Neural cell (in vitro differentiated cells): ENCODE data around the gene C11orf68. TPM values are rescaled to one million over a fixed set of nuclear protein-coding genes. Genes with fewer than 3 reads are reported as not detected.
A peak's percentile ranks its signal among the peaks of the same experiment; 100 is the strongest.

Experiments
- H2AFZ ChIP-seq: fragments of 200-600, 300-800 bp; sonication (generic), shearing (Covaris generic); 2 replicates; pipeline ENCODE4 v1.6.0; 2014; ENCODE audit warnings: low read depth, mild to moderate bottlenecking, antibody characterized with exemption, low read length, moderate library complexity
- H3F3A ChIP-seq: fragments of 200-600 bp; shearing (Covaris generic); 2 replicates; pipeline ENCODE4 v1.6.1; 2016; ENCODE audit warnings: mild to moderate bottlenecking, moderate library complexity, mixed read lengths, antibody characterized with exemption, low read length; ENCODE audit not compliant: insufficient read depth, poor library complexity, severe bottlenecking
- H3K27ac ChIP-seq: fragments of 200-600, 300-800 bp; sonication (generic), shearing (Covaris generic); 2 replicates; pipeline ENCODE4 v1.5.1; 2014; ENCODE audit warnings: mild to moderate bottlenecking, low read length, moderate library complexity
- H3K27me3 ChIP-seq: fragments of 300-800, 200-600 bp; sonication (generic), shearing (Covaris generic); 2 replicates; pipeline ENCODE4 v1.6.0; 2014; ENCODE audit warnings: mild to moderate bottlenecking, low read depth, low read length, moderate library complexity; ENCODE audit not compliant: insufficient read depth
- H3K36me3 ChIP-seq: fragments of 300-800, 200-600 bp; sonication (generic), shearing (Covaris generic); 2 replicates; pipeline ENCODE4 v1.5.1; 2014; ENCODE audit warnings: mild to moderate bottlenecking, antibody characterized with exemption, low read length, moderate library complexity; ENCODE audit not compliant: insufficient read depth
- H3K4me2 ChIP-seq: fragments of 300-800, 200-600 bp; sonication (generic), shearing (Covaris generic); 2 replicates; pipeline ENCODE4 v1.6.0; 2014; ENCODE audit warnings: mild to moderate bottlenecking, low read length
- H3K4me3 ChIP-seq: fragments of 300-800, 200-600 bp; sonication (generic), shearing (Covaris generic); 2 replicates; pipeline ENCODE4 v1.5.1; 2014; ENCODE audit warnings: mild to moderate bottlenecking, low read length, moderate library complexity
- H3K79me2 ChIP-seq: fragments of 200-600 bp; shearing (Covaris generic); replicated peaks from 2 replicates; pipeline ENCODE4 v1.6.0; 2014; ENCODE audit warnings: mild to moderate bottlenecking, low read length, moderate library complexity; ENCODE audit not compliant: insufficient read depth
- H3K9ac ChIP-seq: fragments of 300-800, 200-600 bp; sonication (generic), shearing (Covaris generic); 2 replicates; pipeline ENCODE4 v1.6.1; 2016; ENCODE audit warnings: mild to moderate bottlenecking, low read length, mixed read lengths
- H3K9me2 ChIP-seq: fragments of 200-600 bp; shearing (Covaris generic); 2 replicates; pipeline ENCODE4 v1.6.1; 2016; ENCODE audit warnings: mild to moderate bottlenecking, low read length, mixed read lengths; ENCODE audit not compliant: insufficient read depth
- H3K9me3 ChIP-seq: fragments of 200-600, 300-800 bp; sonication (generic), shearing (Covaris generic); 2 replicates; pipeline ENCODE4 v1.6.1; 2016; ENCODE audit warnings: mild to moderate bottlenecking, mixed run types, low read length, moderate library complexity, mixed read lengths
- H4K20me1 ChIP-seq: fragments of 200-600 bp; shearing (Covaris generic); 2 replicates; pipeline ENCODE4 v1.6.1; 2016; ENCODE audit warnings: mild to moderate bottlenecking, mixed run types; ENCODE audit not compliant: insufficient read depth
- EP300 ChIP-seq: fragments of 450-650 bp; conservative IDR thresholded peaks from 2 replicates; pipeline ENCODE4 v1.6.1; 2014; ENCODE audit warnings: antibody characterized with exemption, mild to moderate bottlenecking, moderate library complexity; ENCODE audit not compliant: poor library complexity, severe bottlenecking
- EZH2 ChIP-seq: fragments of 200-600, 300-800 bp; shearing (Covaris generic), sonication (generic); IDR thresholded peaks from 2 replicates; pipeline ENCODE4 v1.6.1; 2014; ENCODE audit warnings: antibody characterized with exemption, low read length, borderline replicate concordance, mild to moderate bottlenecking; ENCODE audit not compliant: insufficient read depth, poor library complexity, severe bottlenecking
- MXI1 ChIP-seq: fragments of 450-650 bp; conservative IDR thresholded peaks from 2 replicates; pipeline ENCODE4 v1.6.1; 2014; ENCODE audit warnings: antibody characterized with exemption, mild to moderate bottlenecking; ENCODE audit not compliant: poor library complexity, severe bottlenecking
- POLR2AphosphoS5 ChIP-seq: IDR thresholded peaks from 2 replicates; pipeline ENCODE4 v1.6.1; 2012
- RAD21 ChIP-seq: fragments of 450-650 bp; conservative IDR thresholded peaks from 2 replicates; pipeline ENCODE4 v1.6.1; 2014; ENCODE audit warnings: antibody characterized with exemption, mild to moderate bottlenecking, moderate library complexity
- SMC3 ChIP-seq: fragments of 450-650 bp; conservative IDR thresholded peaks from 2 replicates; pipeline ENCODE4 v1.6.1; 2014; ENCODE audit warnings: antibody characterized with exemption, mild to moderate bottlenecking, moderate library complexity; ENCODE audit not compliant: poor library complexity
- TAF1 ChIP-seq: IDR thresholded peaks from 2 replicates; pipeline ENCODE4 v1.6.1; 2012; ENCODE audit warnings: low read depth
- polyA plus RNA-seq: library from polyadenylated mRNA; depleted of rRNA; stranded (reverse); fragments of >200 nt; gene quantifications from 2 replicates; pipeline ENCODE4 v1.2.3, GENCODE V29; 2014
- TF ChIP-seq, protein P1 (sequence below): fragments of 450-650 bp; IDR thresholded peaks from 2 replicates; pipeline ENCODE4 v1.5.1; 2014; ENCODE audit warnings: antibody characterized with exemption, mild to moderate bottlenecking, moderate library complexity; ENCODE audit not compliant: poor library complexity, severe bottlenecking
- TF ChIP-seq, protein P2 (sequence below): IDR thresholded peaks from 2 replicates; pipeline ENCODE4 v1.6.1; 2012; ENCODE audit warnings: borderline replicate concordance

C11orf68 gene
- polyA plus RNA-seq, 1 donor from 2014 or later: 13.3 TPM

DNA sequence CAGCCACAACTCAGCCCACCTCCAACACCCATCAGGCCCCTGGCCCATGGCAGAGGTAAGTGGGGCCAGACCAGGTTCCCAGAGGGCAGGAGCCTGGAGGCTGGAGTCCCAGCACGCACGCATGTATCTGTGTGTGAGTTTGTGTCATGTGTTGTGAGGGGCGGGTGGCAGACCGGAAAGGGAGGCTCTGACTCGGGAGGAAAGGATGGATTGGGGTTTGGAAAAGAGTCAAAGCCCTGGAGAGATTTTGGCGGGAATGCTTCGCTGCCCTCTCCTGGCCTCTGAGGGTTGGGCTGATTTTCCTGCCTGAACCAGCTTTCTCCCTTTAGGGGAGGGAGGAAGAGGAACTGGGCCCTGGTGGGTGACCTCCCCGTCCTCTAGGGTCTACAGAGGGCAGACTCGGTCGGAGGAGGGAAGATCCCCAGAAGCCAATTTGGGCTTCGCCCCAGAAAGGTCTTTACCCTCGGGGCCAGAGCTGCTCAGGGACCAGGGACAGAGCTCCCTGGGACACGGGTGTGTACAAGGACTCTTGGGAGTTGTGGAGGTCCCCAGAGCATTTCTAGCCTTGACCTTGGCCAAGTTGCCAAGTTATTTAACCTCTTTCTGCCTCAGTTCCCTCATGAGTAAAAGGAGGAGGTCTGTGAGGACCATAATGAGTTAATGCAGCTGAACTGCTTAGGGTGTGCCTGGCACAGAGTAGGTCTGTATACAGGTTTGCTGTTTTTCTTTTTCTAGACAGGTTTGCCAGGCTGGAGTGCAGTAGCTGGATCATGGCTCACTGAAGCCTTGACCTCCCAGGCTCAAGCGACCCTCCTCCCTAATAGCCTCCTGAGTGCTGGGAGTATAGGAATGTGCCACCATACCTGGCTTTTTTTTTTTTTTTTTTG lies 6.9 kb downstream of the C11orf68 start:
- Histone ChIP-seq H3K36me3 (no peaks in the 10 kb centered on the region), H3K9me2 (no peaks in the 10 kb centered on the region), H3K9ac (no peak overlapping the region), H3K9me3 (no peaks in the 10 kb centered on the region), H3K4me2 (no peak overlapping the region), H4K20me1 (no peaks in the 10 kb centered on the region), H3K27me3 (peaks cover 2% of the 10 kb centered on the region), H3F3A (no peaks in the 10 kb centered on the region), H2AFZ (no peak overlapping the region), H3K79me2 (no peaks in the 10 kb centered on the region), H3K4me3 (no peak overlapping the region), H3K27ac (no peak overlapping the region)
- TF ChIP-seq, protein P1, sequence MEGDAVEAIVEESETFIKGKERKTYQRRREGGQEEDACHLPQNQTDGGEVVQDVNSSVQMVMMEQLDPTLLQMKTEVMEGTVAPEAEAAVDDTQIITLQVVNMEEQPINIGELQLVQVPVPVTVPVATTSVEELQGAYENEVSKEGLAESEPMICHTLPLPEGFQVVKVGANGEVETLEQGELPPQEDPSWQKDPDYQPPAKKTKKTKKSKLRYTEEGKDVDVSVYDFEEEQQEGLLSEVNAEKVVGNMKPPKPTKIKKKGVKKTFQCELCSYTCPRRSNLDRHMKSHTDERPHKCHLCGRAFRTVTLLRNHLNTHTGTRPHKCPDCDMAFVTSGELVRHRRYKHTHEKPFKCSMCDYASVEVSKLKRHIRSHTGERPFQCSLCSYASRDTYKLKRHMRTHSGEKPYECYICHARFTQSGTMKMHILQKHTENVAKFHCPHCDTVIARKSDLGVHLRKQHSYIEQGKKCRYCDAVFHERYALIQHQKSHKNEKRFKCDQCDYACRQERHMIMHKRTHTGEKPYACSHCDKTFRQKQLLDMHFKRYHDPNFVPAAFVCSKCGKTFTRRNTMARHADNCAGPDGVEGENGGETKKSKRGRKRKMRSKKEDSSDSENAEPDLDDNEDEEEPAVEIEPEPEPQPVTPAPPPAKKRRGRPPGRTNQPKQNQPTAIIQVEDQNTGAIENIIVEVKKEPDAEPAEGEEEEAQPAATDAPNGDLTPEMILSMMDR: peak; percentile 31
- no peak for TF ChIP-seq SMC3

DNA sequence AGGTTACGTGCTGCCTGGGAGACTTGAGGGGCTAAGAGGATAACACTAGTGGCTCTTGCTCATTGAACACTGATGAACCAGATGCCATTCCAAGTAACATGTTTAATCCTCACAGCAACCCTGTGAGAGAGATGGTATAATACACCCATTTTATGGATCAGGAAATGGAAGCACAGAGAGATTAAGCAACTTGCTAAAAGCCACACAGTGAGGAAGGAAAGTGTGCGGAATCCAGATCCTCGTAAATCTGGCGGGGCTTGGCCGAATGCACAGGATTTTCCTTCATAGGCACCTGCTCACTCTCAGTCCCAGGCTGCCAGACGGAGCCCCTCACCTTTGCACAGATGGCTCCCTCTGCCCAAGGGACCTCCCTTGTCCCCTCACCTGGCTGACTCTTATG lies 11.0 kb downstream of the C11orf68 start:
- Histone ChIP-seq H3K9me3 (no peaks in the 10 kb centered on the region), H2AFZ (no peak overlapping the region), H3K9me2 (no peaks in the 10 kb centered on the region), H3K4me2 (no peak overlapping the region), H3K36me3 (no peaks in the 10 kb centered on the region), H3K79me2 (no peaks in the 10 kb centered on the region), H3K27ac (no peak overlapping the region), H4K20me1 (no peaks in the 10 kb centered on the region), H3K27me3 (peaks cover 15% of the 10 kb centered on the region), H3K9ac (no peak overlapping the region), H3F3A (no peaks in the 10 kb centered on the region), H3K4me3 (no peak overlapping the region)
- TF ChIP-seq SMC3 (no peak), TAF1 (no peak), EP300 (no peak), EZH2 (no peak), RAD21 (no peak), MXI1 (no peak), POLR2AphosphoS5 (no peak)
- TF ChIP-seq, protein P1: no peak
- TF ChIP-seq, protein P2, sequence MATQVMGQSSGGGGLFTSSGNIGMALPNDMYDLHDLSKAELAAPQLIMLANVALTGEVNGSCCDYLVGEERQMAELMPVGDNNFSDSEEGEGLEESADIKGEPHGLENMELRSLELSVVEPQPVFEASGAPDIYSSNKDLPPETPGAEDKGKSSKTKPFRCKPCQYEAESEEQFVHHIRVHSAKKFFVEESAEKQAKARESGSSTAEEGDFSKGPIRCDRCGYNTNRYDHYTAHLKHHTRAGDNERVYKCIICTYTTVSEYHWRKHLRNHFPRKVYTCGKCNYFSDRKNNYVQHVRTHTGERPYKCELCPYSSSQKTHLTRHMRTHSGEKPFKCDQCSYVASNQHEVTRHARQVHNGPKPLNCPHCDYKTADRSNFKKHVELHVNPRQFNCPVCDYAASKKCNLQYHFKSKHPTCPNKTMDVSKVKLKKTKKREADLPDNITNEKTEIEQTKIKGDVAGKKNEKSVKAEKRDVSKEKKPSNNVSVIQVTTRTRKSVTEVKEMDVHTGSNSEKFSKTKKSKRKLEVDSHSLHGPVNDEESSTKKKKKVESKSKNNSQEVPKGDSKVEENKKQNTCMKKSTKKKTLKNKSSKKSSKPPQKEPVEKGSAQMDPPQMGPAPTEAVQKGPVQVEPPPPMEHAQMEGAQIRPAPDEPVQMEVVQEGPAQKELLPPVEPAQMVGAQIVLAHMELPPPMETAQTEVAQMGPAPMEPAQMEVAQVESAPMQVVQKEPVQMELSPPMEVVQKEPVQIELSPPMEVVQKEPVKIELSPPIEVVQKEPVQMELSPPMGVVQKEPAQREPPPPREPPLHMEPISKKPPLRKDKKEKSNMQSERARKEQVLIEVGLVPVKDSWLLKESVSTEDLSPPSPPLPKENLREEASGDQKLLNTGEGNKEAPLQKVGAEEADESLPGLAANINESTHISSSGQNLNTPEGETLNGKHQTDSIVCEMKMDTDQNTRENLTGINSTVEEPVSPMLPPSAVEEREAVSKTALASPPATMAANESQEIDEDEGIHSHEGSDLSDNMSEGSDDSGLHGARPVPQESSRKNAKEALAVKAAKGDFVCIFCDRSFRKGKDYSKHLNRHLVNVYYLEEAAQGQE: no peak
